Gastroesophageal sphincter (tissue), 4 donors: ENCODE results near the gene TTLL12. TPM values are rescaled to one million over a fixed set of nuclear protein-coding genes. Genes with fewer than 3 reads are reported as not detected.

ENCODE experiments used
- ATAC-seq: fragments of 150-250 bp; one replicate; pipeline ENCODE4 v1.9.1; 2016; ENCODE audit warnings: mild to moderate bottlenecking, moderate library complexity
- H3K27ac ChIP-seq, 4 donors: fragments of 200-600 bp; sonication (generic) in 3 of 4; 1 replicate in 3 of 4; 2 replicates in 1 of 4; pipeline ENCODE4 v1.5.1; 2016 to 2019
- H3K27me3 ChIP-seq: fragments of 200-600 bp; sonication (generic); one replicate; pipeline ENCODE4 v1.5.1; 2019
- H3K36me3 ChIP-seq, 2 donors: fragments of 200-600 bp; sonication (generic); one replicate each; pipeline ENCODE4 v1.5.1; 2019; ENCODE audit warnings: control low read depth in 1 of 2
- H3K4me1 ChIP-seq, 3 donors: fragments of 200-600 bp; sonication (generic); 1 replicate in 2 of 3; 2 replicates in 1 of 3; pipeline ENCODE4 v1.5.1; 2016 to 2019; ENCODE audit warnings: control low read depth in 2 of 3
- H3K4me3 ChIP-seq, 2 donors: fragments of 200-600 bp; sonication (generic); one replicate each; pipeline ENCODE4 v1.5.1; 2019; ENCODE audit warnings: mild to moderate bottlenecking in 1 of 2, moderate library complexity in 1 of 2
- H3K9me3 ChIP-seq, 3 donors: fragments of 200-600 bp; sonication (generic); one replicate each; pipeline ENCODE4 v1.5.1; 2017 to 2019; ENCODE audit warnings: control low read depth in 2 of 3
- CTCF ChIP-seq, 4 experiments: fragments of 200-600 bp in 2 of 4; fragments of 450-650 bp in 2 of 4; sonication (generic) in 1 of 4; IDR thresholded peaks; one replicate each; pipeline ENCODE4 v1.5.1; 2017 to 2019; ENCODE audit warnings: antibody characterized with exemption in 4 of 4, mild to moderate bottlenecking in 2 of 4, moderate library complexity in 2 of 4
- EP300 ChIP-seq: sonication (generic); formaldehyde crosslinking; IDR thresholded peaks from one replicate; pipeline ENCODE4 v1.6.1; 2017; ENCODE audit warnings: antibody characterized with exemption, mild to moderate bottlenecking
- POLR2A ChIP-seq, 2 donors: fragments of 450-650 bp; IDR thresholded peaks; one replicate each; pipeline ENCODE4 v1.6.1; 2017; ENCODE audit warnings: antibody characterized with exemption in 2 of 2, mild to moderate bottlenecking in 2 of 2, moderate library complexity in 1 of 2
- POLR2AphosphoS5 ChIP-seq: sonication (generic); formaldehyde crosslinking; IDR thresholded peaks from one replicate; pipeline ENCODE4 v1.6.1; 2017; ENCODE audit warnings: antibody characterized with exemption
- WGBS, 2 donors: methylation state at CpG; one replicate each; pipeline ENCODE4 v1.1.5; 2018; ENCODE audit warnings: low coverage in 1 of 2; 5-methylcytosine and 5-hydroxymethylcytosine counted together
- total RNA-seq, 4 donors: library from RNA; depleted of rRNA; stranded (reverse); fragments of >200 nt; gene quantifications; one replicate each; pipeline ENCODE4 v1.1.0, GENCODE V29; 2016

TTLL12 gene
- total RNA-seq: 10 to 100 TPM; 20.8 to 34.5 (median 23.4) TPM

- Histone ChIP-seq H3K4me3 (peak within 1 kb of the TSS; percentile 62 to 87), H3K27me3 (peaks cover 7% of the 10 kb centered on the region), H3K4me1 (peaks cover 0 to 30% (median 12%) of the 10 kb centered on the region in 3 donors), H3K27ac (peak within 1 kb of the TSS; percentile 73 to 96 (median 89)), H3K9me3 (no peaks in the 10 kb centered on the region), H3K36me3 (peaks cover 0 to 18% of the 10 kb centered on the region in 2 donors)
- TF ChIP-seq CTCF (IDR thresholded peaks at IDR 0.05) (peak in 3 of 4 experiments; percentile 13 to 26 (median 14)), EP300 (no peak), POLR2A (IDR thresholded peaks at IDR 0.05) (peak; percentile 53 to 69), POLR2AphosphoS5 (no peak)
- WGBS, 2 donors: 3 to 5% methylated on average over 4 to 5 of the region's 87 CpGs
- peak; percentile 51 for ATAC-seq
Observed at GRCh38 chr22:43186272-43187170, at the start of gene TTLL12. TSS of gene TTLL12 (minus strand) at chr22:43187134. CDS start at chr22:43187069, 65 bp downstream.

GRCh38 chr22:43235445-43236409 is 48.8 kb upstream of the TTLL12 start:
- 79% methylated on average over 12 of the region's 22 CpGs; no CpG with 5 or more reads in 1 of the 2 donors for WGBS, 2 donors
- Histone ChIP-seq H3K27ac (no peak overlapping the region), H3K9me3 (no peaks in the 10 kb centered on the region), H3K4me1 (peaks cover 0 to 27% (median 0%) of the 10 kb centered on the region in 3 donors), H3K36me3 (peaks cover 0 to 56% of the 10 kb centered on the region in 2 donors), H3K27me3 (peaks cover 8% of the 10 kb centered on the region), H3K4me3 (no peak overlapping the region)
- TF ChIP-seq EP300: no peak
- TF ChIP-seq POLR2AphosphoS5: no peak
- no peak for TF ChIP-seq CTCF (IDR thresholded peaks at IDR 0.05)
- no peak for TF ChIP-seq POLR2A (IDR thresholded peaks at IDR 0.05)
- ATAC-seq: no peak

GRCh38 chr22:43234264-43234988 is 47.5 kb upstream of the TTLL12 start:
- H3K9me3 ChIP-seq: no peaks in the 10 kb centered on the region
- WGBS, 2 donors: 79% methylated on average over 4 of the region's 9 CpGs; no CpG with 5 or more reads in 1 of the 2 donors
- ATAC-seq: no peak
- H3K4me1 ChIP-seq: peaks cover 0 to 14% (median 0%) of the 10 kb centered on the region in 3 donors
- no peak overlapping the region for H3K27ac ChIP-seq
- peaks cover 0 to 69% of the 10 kb centered on the region in 2 donors for H3K36me3 ChIP-seq
- no peak for TF ChIP-seq CTCF (IDR thresholded peaks at IDR 0.05)
- no peak for TF ChIP-seq POLR2AphosphoS5
- TF ChIP-seq POLR2A (IDR thresholded peaks at IDR 0.05): no peak
- no peak for TF ChIP-seq EP300
- H3K4me3 ChIP-seq: no peak overlapping the region
- peaks cover 8% of the 10 kb centered on the region for H3K27me3 ChIP-seq

GRCh38 chr22:43233529-43233928 is 46.6 kb upstream of the TTLL12 start:
- 90% methylated on average over 2 of the region's 6 CpGs; no CpG with 5 or more reads in 1 of the 2 donors for WGBS, 2 donors
- H3K9me3 ChIP-seq: no peaks in the 10 kb centered on the region
- H3K27ac ChIP-seq: no peak overlapping the region
- H3K36me3 ChIP-seq: peaks cover 0 to 70% of the 10 kb centered on the region in 2 donors
- peaks cover 8% of the 10 kb centered on the region for H3K27me3 ChIP-seq
- ATAC-seq: no peak
- TF ChIP-seq POLR2A (IDR thresholded peaks at IDR 0.05): no peak
- TF ChIP-seq EP300: no peak
- TF ChIP-seq CTCF (IDR thresholded peaks at IDR 0.05): no peak
- no peak for TF ChIP-seq POLR2AphosphoS5
- no peak overlapping the region for H3K4me3 ChIP-seq
- H3K4me1 ChIP-seq: peaks cover 0 to 5% (median 0%) of the 10 kb centered on the region in 3 donors
